ENCODE results near the gene CABP7. TPM values are rescaled to one million over a fixed set of nuclear protein-coding genes. Genes with fewer than 3 reads are reported as not detected.

Gene CABP7
- polyA plus RNA-seq (2013, experiment 1 of 2), result 0.59 TPM
- 0.40 TPM for polyA plus RNA-seq (2013, experiment 2 of 2)

- WGBS, 2 experiments (ENCODE audit: insufficient coverage in 2 of 2), result 1% methylated on average over 66 to 72 of the region's 115 CpGs
- Histone ChIP-seq H3K9me3 (ENCODE audit: control insufficient read depth, low read length) (no peaks in the 10 kb centered on the region), H3K36me3 (ENCODE audit: control insufficient read depth, insufficient read depth, low read length) (no peaks in the 10 kb centered on the region), H3K4me1 (ENCODE audit: control insufficient read depth, insufficient read depth, low read length, poor library complexity, severe bottlenecking) (no peaks in the 10 kb centered on the region), H3K4me3 (ENCODE audit: extremely low read depth, insufficient read depth, low read length, poor library complexity, severe bottlenecking) (no peak within 1 kb of the TSS), H3K27ac (ENCODE audit: low read depth, low read length, severe bottlenecking) (no peak within 1 kb of the TSS)
Observed at GRCh38 chr22:29719899-29720645, at the start of gene CABP7. Gene CABP7 (plus strand): TSS chr22:29720003. CDS start chr22:29720425, 422 bp downstream.

DNA sequence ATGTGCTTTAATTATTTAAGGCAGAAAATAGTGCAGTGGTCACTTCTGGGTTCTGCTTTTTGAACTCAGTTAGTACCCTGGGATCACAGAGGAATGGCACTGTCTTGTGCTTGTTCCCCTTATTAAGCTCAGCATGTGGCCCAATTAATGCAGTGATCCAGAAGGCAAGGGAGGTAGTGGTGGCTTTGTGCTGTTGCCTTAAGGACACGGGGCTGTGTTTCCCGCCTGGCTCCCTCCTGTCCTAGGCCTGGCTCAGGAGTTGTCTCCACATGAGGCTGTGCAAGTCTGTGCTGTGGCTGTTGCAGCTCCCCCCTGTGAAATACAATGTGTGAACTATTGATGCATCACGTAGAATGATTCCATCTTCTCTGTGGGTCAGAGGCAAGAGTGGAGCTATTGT lies 49.2 kb upstream of the CABP7 start:
- no peak overlapping the region for H3K27ac ChIP-seq (ENCODE audit: low read depth, low read length, severe bottlenecking)
- 77 to 83% methylated on average over 1 to 3 of the region's 3 CpGs for WGBS, 2 experiments (ENCODE audit: insufficient coverage in 2 of 2)
- peaks cover 65% of the 10 kb centered on the region for H3K36me3 ChIP-seq (ENCODE audit: control insufficient read depth, insufficient read depth, low read length)
- H3K4me1 ChIP-seq (ENCODE audit: control insufficient read depth, insufficient read depth, low read length, poor library complexity, severe bottlenecking), result no peaks in the 10 kb centered on the region
- H3K9me3 ChIP-seq (ENCODE audit: control insufficient read depth, low read length), result no peaks in the 10 kb centered on the region
- no peak overlapping the region for H3K4me3 ChIP-seq (ENCODE audit: extremely low read depth, insufficient read depth, low read length, poor library complexity, severe bottlenecking)

DNA sequence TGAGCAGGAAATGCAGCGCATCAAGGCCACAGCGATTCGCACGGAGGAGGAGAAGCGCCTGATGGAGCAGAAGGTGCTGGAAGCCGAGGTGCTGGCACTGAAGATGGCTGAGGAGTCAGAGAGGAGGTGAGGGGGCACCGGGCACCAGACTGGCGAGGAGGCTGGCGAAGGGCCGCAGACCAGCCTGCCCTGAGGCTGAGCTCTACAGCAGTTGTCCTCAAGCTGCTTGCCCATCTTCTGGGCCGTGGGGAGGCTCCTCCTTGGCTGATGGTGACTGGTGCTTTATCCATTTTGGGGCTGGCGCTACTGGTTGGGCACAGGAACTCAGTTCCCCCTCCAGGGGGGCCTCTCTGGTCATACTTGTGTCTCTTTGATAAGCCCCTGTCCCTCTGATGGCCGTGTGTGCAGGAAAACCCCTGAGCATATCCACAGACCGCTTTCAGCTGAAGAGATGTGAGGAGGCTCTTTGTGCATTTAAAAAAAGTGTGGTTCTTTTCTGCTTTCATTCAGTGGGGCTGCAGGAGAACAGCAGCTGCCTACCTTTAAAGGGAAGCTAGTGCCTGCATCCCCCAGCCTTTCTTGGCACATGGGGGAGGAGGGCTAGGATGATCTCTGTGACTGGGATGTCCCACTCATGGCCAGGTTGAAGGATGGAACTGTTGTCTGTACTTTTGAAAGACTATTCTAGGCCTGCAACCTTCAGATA lies 46.3 kb upstream of the CABP7 start:
- 96% methylated on average over 10 to 12 of the region's 14 CpGs for WGBS, 2 experiments (ENCODE audit: insufficient coverage in 2 of 2)
- Histone ChIP-seq H3K36me3 (ENCODE audit: control insufficient read depth, insufficient read depth, low read length) (peaks cover 82% of the 10 kb centered on the region), H3K27ac (ENCODE audit: low read depth, low read length, severe bottlenecking) (no peak overlapping the region), H3K4me1 (ENCODE audit: control insufficient read depth, insufficient read depth, low read length, poor library complexity, severe bottlenecking) (no peaks in the 10 kb centered on the region), H3K9me3 (ENCODE audit: control insufficient read depth, low read length) (no peaks in the 10 kb centered on the region), H3K4me3 (ENCODE audit: extremely low read depth, insufficient read depth, low read length, poor library complexity, severe bottlenecking) (no peak overlapping the region)

GRCh38 chr22:29674121-29674520 lies 45.7 kb upstream of the CABP7 start:
- Histone ChIP-seq H3K4me1 (ENCODE audit: control insufficient read depth, insufficient read depth, low read length, poor library complexity, severe bottlenecking) (no peaks in the 10 kb centered on the region), H3K9me3 (ENCODE audit: control insufficient read depth, low read length) (no peaks in the 10 kb centered on the region), H3K36me3 (ENCODE audit: control insufficient read depth, insufficient read depth, low read length) (peaks cover 82% of the 10 kb centered on the region), H3K4me3 (ENCODE audit: extremely low read depth, insufficient read depth, low read length, poor library complexity, severe bottlenecking) (no peak overlapping the region), H3K27ac (ENCODE audit: low read depth, low read length, severe bottlenecking) (no peak overlapping the region)
- 94 to 99% methylated on average over 7 to 8 of the region's 8 CpGs for WGBS, 2 experiments (ENCODE audit: insufficient coverage in 2 of 2)

DNA sequence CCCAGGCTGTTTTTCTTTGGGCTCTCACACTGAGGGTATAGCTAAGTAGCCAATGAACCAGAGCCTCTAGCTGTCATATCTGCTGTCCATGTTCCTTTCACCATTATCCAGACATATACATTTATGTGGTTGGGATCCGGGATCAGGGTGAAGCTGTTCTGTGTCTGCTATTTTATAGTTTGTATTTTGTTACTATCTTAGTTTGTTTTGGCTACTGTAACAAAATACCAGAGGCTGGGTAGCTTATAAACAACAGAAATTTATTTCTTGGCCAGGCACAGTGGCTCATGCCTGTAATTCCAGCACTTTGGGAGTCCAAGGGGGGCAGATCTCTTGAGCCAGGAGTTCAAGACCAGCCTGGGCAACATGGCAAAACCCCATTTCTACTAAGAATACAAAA lies 40.5 kb upstream of the CABP7 start:
- Histone ChIP-seq H3K4me3 (ENCODE audit: extremely low read depth, insufficient read depth, low read length, poor library complexity, severe bottlenecking) (no peak overlapping the region), H3K36me3 (ENCODE audit: control insufficient read depth, insufficient read depth, low read length) (peaks cover 84% of the 10 kb centered on the region), H3K9me3 (ENCODE audit: control insufficient read depth, low read length) (no peaks in the 10 kb centered on the region), H3K27ac (ENCODE audit: low read depth, low read length, severe bottlenecking) (no peak overlapping the region), H3K4me1 (ENCODE audit: control insufficient read depth, insufficient read depth, low read length, poor library complexity, severe bottlenecking) (no peaks in the 10 kb centered on the region)
- no CpG with 5 or more reads among the region's 1 CpG for WGBS, 2 experiments (ENCODE audit: insufficient coverage in 2 of 2)

DNA sequence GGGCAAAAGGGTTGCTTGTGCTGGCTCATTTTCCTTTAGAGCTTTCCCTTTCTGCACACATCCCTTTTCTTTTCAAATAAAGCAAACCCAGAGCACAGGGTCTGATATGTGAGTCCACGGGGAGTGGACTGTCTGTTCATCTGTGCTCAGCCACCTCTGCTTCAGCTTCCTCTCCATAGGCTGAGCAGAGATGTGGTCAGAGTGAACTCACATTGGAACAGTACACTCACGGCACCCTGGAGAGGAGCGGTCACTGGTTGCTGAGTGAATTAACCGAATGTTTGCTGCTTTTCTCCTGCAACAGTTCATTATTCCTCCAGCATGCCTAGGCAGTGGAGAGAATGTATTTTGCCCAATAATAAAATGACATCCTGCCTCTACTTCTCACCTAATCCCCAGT lies 36.3 kb upstream of the CABP7 start:
- Histone ChIP-seq H3K9me3 (ENCODE audit: control insufficient read depth, low read length) (no peaks in the 10 kb centered on the region), H3K4me3 (ENCODE audit: extremely low read depth, insufficient read depth, low read length, poor library complexity, severe bottlenecking) (no peak overlapping the region), H3K4me1 (ENCODE audit: control insufficient read depth, insufficient read depth, low read length, poor library complexity, severe bottlenecking) (no peaks in the 10 kb centered on the region), H3K36me3 (ENCODE audit: control insufficient read depth, insufficient read depth, low read length) (peaks cover 57% of the 10 kb centered on the region), H3K27ac (ENCODE audit: low read depth, low read length, severe bottlenecking) (no peak overlapping the region)
- 86 to 91% methylated on average over 4 of the region's 4 CpGs for WGBS, 2 experiments (ENCODE audit: insufficient coverage in 2 of 2)

DNA sequence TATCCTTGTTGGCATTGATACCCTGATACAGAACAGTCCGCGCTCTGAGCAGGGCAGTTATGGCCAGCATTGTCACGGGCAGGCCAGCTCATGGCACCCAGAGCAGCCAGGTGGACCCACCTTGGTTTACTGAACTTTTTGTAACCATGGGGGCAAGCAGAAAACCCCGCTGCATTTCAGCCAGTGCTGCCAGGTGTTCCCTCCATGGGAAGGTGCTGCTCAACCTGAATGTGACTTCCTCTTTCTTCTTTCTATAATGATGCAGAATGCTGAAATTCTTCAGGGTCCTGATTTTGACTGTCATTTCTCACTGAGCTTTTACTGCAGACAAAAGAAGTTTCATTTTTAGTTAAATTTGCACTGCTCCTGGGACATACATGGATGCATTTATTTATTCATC lies 35.6 kb upstream of the CABP7 start:
- no peak overlapping the region for H3K27ac ChIP-seq (ENCODE audit: low read depth, low read length, severe bottlenecking)

GRCh38 chr22:29689206-29689879 lies 30.5 kb upstream of the CABP7 start:
- Histone ChIP-seq H3K27ac (ENCODE audit: low read depth, low read length, severe bottlenecking) (no peak overlapping the region), H3K4me3 (ENCODE audit: extremely low read depth, insufficient read depth, low read length, poor library complexity, severe bottlenecking) (no peak overlapping the region), H3K4me1 (ENCODE audit: control insufficient read depth, insufficient read depth, low read length, poor library complexity, severe bottlenecking) (peaks cover 12% of the 10 kb centered on the region), H3K36me3 (ENCODE audit: control insufficient read depth, insufficient read depth, low read length) (peaks cover 13% of the 10 kb centered on the region), H3K9me3 (ENCODE audit: control insufficient read depth, low read length) (no peaks in the 10 kb centered on the region)
- 40% methylated on average over 1 of the region's 5 CpGs; no CpG with 5 or more reads in 1 of the 2 experiments for WGBS, 2 experiments (ENCODE audit: insufficient coverage in 2 of 2)

More for the DNA sequence above, 35.6 kb upstream of the CABP7 start:
- Histone ChIP-seq H3K9me3 (ENCODE audit: control insufficient read depth, low read length) (no peaks in the 10 kb centered on the region), H3K4me3 (ENCODE audit: extremely low read depth, insufficient read depth, low read length, poor library complexity, severe bottlenecking) (no peak overlapping the region), H3K4me1 (ENCODE audit: control insufficient read depth, insufficient read depth, low read length, poor library complexity, severe bottlenecking) (peaks cover 3% of the 10 kb centered on the region), H3K36me3 (ENCODE audit: control insufficient read depth, insufficient read depth, low read length) (peaks cover 50% of the 10 kb centered on the region)
- 98 to 100% methylated on average over 3 to 4 of the region's 4 CpGs for WGBS, 2 experiments (ENCODE audit: insufficient coverage in 2 of 2)

DNA sequence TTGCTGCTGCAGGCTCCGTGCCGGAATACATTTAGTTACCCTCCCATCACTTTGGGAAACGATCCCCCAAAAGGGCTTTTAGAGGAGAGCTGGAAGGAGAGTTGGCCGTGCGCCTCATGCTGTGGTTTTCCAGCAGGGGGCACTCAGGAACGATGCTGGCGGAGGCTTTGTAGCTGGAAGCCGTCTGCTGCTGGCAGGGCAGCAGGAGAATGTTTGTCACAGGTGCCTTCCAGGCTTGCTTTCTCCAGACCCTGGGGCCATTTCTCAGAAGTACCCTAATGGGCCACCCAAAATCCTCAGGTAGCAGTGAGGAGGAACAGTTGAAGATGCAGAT lies 30.0 kb upstream of the CABP7 start:
- H3K36me3 ChIP-seq (ENCODE audit: control insufficient read depth, insufficient read depth, low read length), result peaks cover 18% of the 10 kb centered on the region
- H3K27ac ChIP-seq (ENCODE audit: low read depth, low read length, severe bottlenecking), result no peak overlapping the region

DNA sequence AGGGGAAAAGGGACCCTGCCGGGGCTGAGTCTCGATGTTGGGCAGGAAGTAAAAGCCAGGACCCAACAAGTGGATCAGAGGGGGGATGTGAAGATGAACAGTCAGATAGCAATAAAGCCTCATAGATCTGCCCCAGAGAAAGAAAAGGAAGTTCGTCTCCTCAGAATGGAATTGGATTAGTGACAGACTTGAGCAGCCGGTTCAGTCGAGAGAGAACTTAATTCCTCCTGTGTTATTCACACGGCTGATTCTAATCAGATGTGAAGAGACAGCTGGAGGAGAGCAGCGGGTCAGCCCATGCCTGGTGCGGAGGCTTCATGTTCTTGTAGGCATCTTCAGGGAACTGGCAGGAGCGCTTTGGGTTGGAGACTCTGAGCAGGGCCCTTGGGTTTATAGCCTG lies 29.3 kb upstream of the CABP7 start:
- H3K9me3 ChIP-seq (ENCODE audit: control insufficient read depth, low read length), result no peaks in the 10 kb centered on the region
- H3K4me3 ChIP-seq (ENCODE audit: extremely low read depth, insufficient read depth, low read length, poor library complexity, severe bottlenecking), result no peak overlapping the region
- peaks cover 19% of the 10 kb centered on the region for H3K36me3 ChIP-seq (ENCODE audit: control insufficient read depth, insufficient read depth, low read length)
- 80 to 84% methylated on average over 9 of the region's 9 CpGs for WGBS, 2 experiments (ENCODE audit: insufficient coverage in 2 of 2)
- H3K4me1 ChIP-seq (ENCODE audit: control insufficient read depth, insufficient read depth, low read length, poor library complexity, severe bottlenecking), result peaks cover 12% of the 10 kb centered on the region
- no peak overlapping the region for H3K27ac ChIP-seq (ENCODE audit: low read depth, low read length, severe bottlenecking)

More for the DNA sequence above, 30.0 kb upstream of the CABP7 start:
- Histone ChIP-seq H3K9me3 (ENCODE audit: control insufficient read depth, low read length) (no peaks in the 10 kb centered on the region), H3K4me1 (ENCODE audit: control insufficient read depth, insufficient read depth, low read length, poor library complexity, severe bottlenecking) (peaks cover 12% of the 10 kb centered on the region), H3K4me3 (ENCODE audit: extremely low read depth, insufficient read depth, low read length, poor library complexity, severe bottlenecking) (no peak overlapping the region)
- 4 to 28% methylated on average over 5 of the region's 8 CpGs for WGBS, 2 experiments (ENCODE audit: insufficient coverage in 2 of 2)

Measured in mesodermal cell (in vitro differentiated cells).